IMR-90 (cell line): ENCODE data around the gene RALGAPB. TPM values are rescaled to one million over a fixed set of nuclear protein-coding genes. Genes with fewer than 3 reads are reported as not detected.

Experiments used
- ATAC-seq: fragments of 200-7000 bp; cut with Tn5 transposase; 2 replicates; pipeline ENCODE4 v1.9.1; 2020; ENCODE audit warnings: low read depth, mild to moderate bottlenecking, moderate library complexity
- BruUV-seq: library from RNA; stranded (reverse); fragments of 400-500 nt; replicated peaks from 2 replicates; lab custom pipeline; 2021; lab: Mats Ljungman, UMichigan
- CTCF ChIA-PET: fragments of 300-600 bp; formaldehyde crosslinking; extraction: SDS; loops from one replicate; lab custom pipeline; 2021; ENCODE audit warnings: antibody characterized with exemption; lab: Yijun Ruan, JAX
- POLR2A ChIA-PET: fragments of 300-600 bp; sonication (Branson Sonifier 250); formaldehyde crosslinking; loops from one replicate; lab custom pipeline; 2022; ENCODE audit warnings: antibody characterized with exemption; ENCODE audit not compliant: unreplicated experiment; lab: Charles Lee
- DNase-seq: peaks from one replicate; pipeline ENCODE4 v3.0.0; 2013
- H2AFZ ChIP-seq: replicated peaks from 2 replicates; pipeline ENCODE3; 2013; ENCODE audit warnings: low read length, mild to moderate bottlenecking; ENCODE audit not compliant: poor library complexity
- H2AK5ac ChIP-seq: 2 replicates; pipeline ENCODE4 v1.6.1; 2013; ENCODE audit warnings: low read depth, low read length, inconsistent platforms
- H2AK9ac ChIP-seq: replicated peaks from 2 replicates; pipeline ENCODE3; 2013; ENCODE audit warnings: mild to moderate bottlenecking, low read depth, low read length, moderate library complexity; ENCODE audit not compliant: poor library complexity
- H2BK120ac ChIP-seq: 2 replicates; pipeline ENCODE4 v1.6.1; 2013; ENCODE audit warnings: low read depth, low read length, inconsistent platforms
- H2BK15ac ChIP-seq: 3 replicates; pipeline ENCODE4 v1.6.1; 2013; ENCODE audit warnings: low read depth, low read length, inconsistent platforms
- H2BK20ac ChIP-seq: 2 replicates; pipeline ENCODE4 v1.6.1; 2013; ENCODE audit warnings: low read depth, mild to moderate bottlenecking, inconsistent platforms, low read length, moderate library complexity
- H2BK5ac ChIP-seq: 2 replicates; pipeline ENCODE4 v1.6.1; 2013; ENCODE audit warnings: mild to moderate bottlenecking, low read depth, low read length, inconsistent platforms; ENCODE audit not compliant: poor library complexity, severe bottlenecking
- H3K14ac ChIP-seq: replicated peaks from 2 replicates; pipeline ENCODE4 v1.6.1; 2013; ENCODE audit warnings: low read depth, low read length, inconsistent platforms
- H3K18ac ChIP-seq: 2 replicates; pipeline ENCODE4 v1.6.1; 2013; ENCODE audit warnings: low read depth, low read length, control low read depth
- H3K23ac ChIP-seq: 2 replicates; pipeline ENCODE4 v1.6.1; 2013; ENCODE audit warnings: low read depth, low read length, inconsistent platforms
- H3K27ac ChIP-seq: 2 replicates; pipeline ENCODE4 v1.5.1; 2013; ENCODE audit warnings: mild to moderate bottlenecking, control low read depth, low read length; ENCODE audit not compliant: insufficient read depth
- H3K27me3 ChIP-seq: 2 replicates; pipeline ENCODE4 v1.6.1; 2013; ENCODE audit warnings: low read length; ENCODE audit not compliant: control insufficient read depth, insufficient read depth
- H3K36me3 ChIP-seq: 2 replicates; pipeline ENCODE4 v1.6.1; 2013; ENCODE audit warnings: low read length, mixed read lengths; ENCODE audit not compliant: control insufficient read depth, insufficient read depth
- H3K4ac ChIP-seq: 2 replicates; pipeline ENCODE4 v1.6.1; 2013; ENCODE audit warnings: low read depth, low read length, inconsistent platforms
- H3K4me1 ChIP-seq: 2 replicates; pipeline ENCODE4 v1.6.1; 2013; ENCODE audit warnings: low read length, mixed read lengths; ENCODE audit not compliant: control insufficient read depth, insufficient read depth
- H3K4me2 ChIP-seq: 2 replicates; pipeline ENCODE4 v1.6.1; 2013; ENCODE audit warnings: low read depth, mild to moderate bottlenecking, control low read depth, low read length, moderate library complexity
- H3K4me3 ChIP-seq: 2 replicates; pipeline ENCODE4 v1.5.1; 2013; ENCODE audit warnings: low read depth, mild to moderate bottlenecking, control low read depth, low read length, moderate library complexity; ENCODE audit not compliant: insufficient read depth
- H3K56ac ChIP-seq: 2 replicates; pipeline ENCODE4 v1.6.1; 2013; ENCODE audit warnings: low read length, inconsistent platforms; ENCODE audit not compliant: insufficient read depth; ENCODE audit errors: extremely low read depth
- H3K79me1 ChIP-seq, 2 experiments: 2 replicates each; pipeline ENCODE4 v1.6.1; 2013; ENCODE audit warnings: low read length in 2 of 2, inconsistent platforms in 1 of 2, low read depth in 1 of 2
- H3K9ac ChIP-seq: 2 replicates; pipeline ENCODE4 v1.6.1; 2013; ENCODE audit warnings: low read depth, low read length, control low read depth
- H3K9me1 ChIP-seq: 2 replicates; pipeline ENCODE4 v1.6.1; 2013; ENCODE audit warnings: low read length, inconsistent platforms; ENCODE audit not compliant: insufficient read depth
- H3K9me3 ChIP-seq: 2 replicates; pipeline ENCODE4 v1.6.1; 2013; ENCODE audit warnings: low read length; ENCODE audit not compliant: control insufficient read depth, insufficient read depth
- H4K20me1 ChIP-seq: 2 replicates; pipeline ENCODE4 v1.6.1; 2013; ENCODE audit warnings: low read length, inconsistent platforms; ENCODE audit not compliant: insufficient read depth
- H4K5ac ChIP-seq: 2 replicates; pipeline ENCODE4 v1.6.1; 2013; ENCODE audit warnings: mild to moderate bottlenecking, low read depth, low read length, control low read depth
- H4K8ac ChIP-seq, 2 experiments: 2 replicates each; pipeline ENCODE4 v1.6.1; 2013; ENCODE audit warnings: low read depth in 2 of 2, low read length in 2 of 2, control low read depth in 1 of 2, inconsistent platforms in 1 of 2
- H4K91ac ChIP-seq: 2 replicates; pipeline ENCODE4 v1.6.1; 2013; ENCODE audit warnings: low read depth, low read length, inconsistent platforms; ENCODE audit not compliant: insufficient read depth
- BHLHE40 ChIP-seq: fragments of 150-350 bp; IDR thresholded peaks from 2 replicates; pipeline ENCODE4 v1.6.1; 2016; ENCODE audit warnings: mild to moderate bottlenecking, low read depth, low read length
- CHD1 ChIP-seq: IDR thresholded peaks from 2 replicates; pipeline ENCODE4 v1.6.1; 2012; ENCODE audit warnings: low read depth, low read length, improper control_type of control experiment
- FOS ChIP-seq: fragments of 150-350 bp; IDR thresholded peaks from 2 replicates; pipeline ENCODE4 v1.6.1; 2016; ENCODE audit warnings: low read depth, low read length
- MAFK ChIP-seq: IDR thresholded peaks from 2 replicates; pipeline ENCODE4 v1.6.1; 2012; ENCODE audit warnings: low read depth, low read length, improper control_type of control experiment
- MXI1 ChIP-seq: IDR thresholded peaks from 2 replicates; pipeline ENCODE4 v1.6.1; 2012; ENCODE audit warnings: low read depth, mild to moderate bottlenecking, low read length, moderate library complexity, borderline replicate concordance
- NFE2L2 ChIP-seq: fragments of 150-350 bp; IDR thresholded peaks from 2 replicates; pipeline ENCODE4 v1.6.1; 2016; ENCODE audit warnings: low read depth, mild to moderate bottlenecking, low read length
- POLR2A ChIP-seq: IDR thresholded peaks from 2 replicates; pipeline ENCODE4 v1.6.1; 2012; ENCODE audit warnings: mild to moderate bottlenecking, low read depth, low read length
- RAD21 ChIP-seq: IDR thresholded peaks from 2 replicates; pipeline ENCODE4 v1.6.1; 2012; ENCODE audit warnings: low read length, improper control_type of control experiment
- RCOR1 ChIP-seq: IDR thresholded peaks from 2 replicates; pipeline ENCODE4 v1.6.1; 2012; ENCODE audit warnings: mild to moderate bottlenecking, low read length, improper control_type of control experiment; ENCODE audit not compliant: insufficient replicate concordance
- RFX5 ChIP-seq: IDR thresholded peaks from 2 replicates; pipeline ENCODE4 v1.8.0; 2012; ENCODE audit warnings: low read depth, mild to moderate bottlenecking, low read length, moderate library complexity
- SMC3 ChIP-seq: fragments of 150-350 bp; IDR thresholded peaks from 2 replicates; pipeline ENCODE4 v1.6.1; 2016; ENCODE audit warnings: low read depth, mild to moderate bottlenecking, antibody characterized with exemption, low read length, moderate library complexity
- WGBS, 2 experiments: methylation state at CpG; one replicate each; pipeline versions ENCODE4 v1.1.5 to v1.1.7; 2013; ENCODE audit warnings: missing lambda C conversion rate in 2 of 2; ENCODE audit not compliant: insufficient read length in 1 of 2; ENCODE audit errors: extremely low coverage in 2 of 2; 5-methylcytosine and 5-hydroxymethylcytosine counted together
- dilution Hi-C: fragments of 300-500 bp; cut with HindIII; formaldehyde crosslinking; loops from one replicate; pipeline ENCODE4 v1.14.3; 2018; ENCODE audit warnings: low sequenced_read_pairs; ENCODE audit not compliant: unreplicated experiment
- in situ Hi-C: fragments of 300-500 bp; cut with MboI; formaldehyde crosslinking; loops from 3 replicates; pipeline ENCODE4 v1.14.3; 2019; ENCODE audit warnings: low sequenced_read_pairs, inconsistent platforms, mixed read lengths
- intact Hi-C: fragments of 100-400 bp; cut with micrococcal nuclease; formaldehyde crosslinking; loops from 2 replicates; pipeline ENCODE4 v1.10.0; 2022
- polyA plus RNA-seq, 3 experiments: library from polyadenylated mRNA; depleted of rRNA; stranded (reverse); fragments of >200 nt; gene quantifications; 2 replicates each; pipeline ENCODE4 v1.2.3, GENCODE V29; 2012; ENCODE audit warnings: low replicate concordance in 1 of 3
- total RNA-seq: library from RNA; depleted of rRNA; stranded (reverse); fragments of >200 nt; gene quantifications from 2 replicates; pipeline ENCODE4 v1.2.3, GENCODE V29; 2012
- TF ChIP-seq, protein P1 (sequence below): fragments of 150-350 bp; IDR thresholded peaks from 2 replicates; pipeline ENCODE4 v1.6.1; 2017; ENCODE audit warnings: mild to moderate bottlenecking, antibody characterized with exemption, low read length, low read depth
- TF ChIP-seq, protein P2 (sequence below): conservative IDR thresholded peaks from 2 replicates; pipeline ENCODE4 v1.5.1; 2012; ENCODE audit warnings: mild to moderate bottlenecking, low read depth, low read length, improper control_type of control experiment

RALGAPB gene
- total and polyA plus RNA-seq, 2 of the 4 experiments (the other 2 are of a cell fraction): 12.7 to 30.3 TPM

DNA sequence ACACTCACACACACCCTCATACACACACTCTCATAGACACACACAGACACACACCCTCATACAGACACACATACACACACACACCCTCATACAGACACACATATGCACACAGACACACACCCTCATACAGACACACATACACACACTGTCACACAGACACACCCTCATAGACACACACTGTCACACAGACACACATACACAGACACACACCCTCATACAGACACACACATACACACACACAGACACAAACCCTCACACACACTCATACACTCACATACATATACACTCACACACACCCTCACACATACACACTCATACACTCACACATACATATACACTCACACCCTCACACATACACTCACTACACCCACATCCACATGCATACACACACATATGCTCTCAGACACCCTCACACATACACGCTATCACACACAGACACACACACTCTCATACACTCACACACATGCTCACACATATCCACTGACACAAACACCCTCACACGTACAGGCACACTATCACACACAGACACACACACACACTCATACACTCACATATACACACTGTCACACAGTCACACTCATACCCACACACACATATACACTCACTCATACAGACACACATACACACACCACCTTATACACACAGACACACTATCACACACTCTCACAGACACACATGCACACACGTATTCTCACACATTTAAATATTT lies 117.5 kb downstream of the RALGAPB start:
- ChIA-PET CTCF (no interaction called here), POLR2A (no interaction called here)
- no peak overlapping the region for H3K14ac ChIP-seq
- no peak overlapping the region for H2BK20ac ChIP-seq
- no peaks in the 10 kb centered on the region for H3K79me1 ChIP-seq
- no peak overlapping the region for H3K27ac ChIP-seq
- no TSS peak for BruUV-seq
- TF ChIP-seq FOS (no peak), RFX5 (no peak), BHLHE40 (no peak), NFE2L2 (no peak), CHD1 (no peak), MXI1 (no peak), RAD21 (no peak), RCOR1 (no peak), MAFK (no peak), SMC3 (no peak), POLR2A (no peak)
- TF ChIP-seq, protein P1, sequence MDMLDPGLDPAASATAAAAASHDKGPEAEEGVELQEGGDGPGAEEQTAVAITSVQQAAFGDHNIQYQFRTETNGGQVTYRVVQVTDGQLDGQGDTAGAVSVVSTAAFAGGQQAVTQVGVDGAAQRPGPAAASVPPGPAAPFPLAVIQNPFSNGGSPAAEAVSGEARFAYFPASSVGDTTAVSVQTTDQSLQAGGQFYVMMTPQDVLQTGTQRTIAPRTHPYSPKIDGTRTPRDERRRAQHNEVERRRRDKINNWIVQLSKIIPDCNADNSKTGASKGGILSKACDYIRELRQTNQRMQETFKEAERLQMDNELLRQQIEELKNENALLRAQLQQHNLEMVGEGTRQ: no peak
- TF ChIP-seq, protein P2, sequence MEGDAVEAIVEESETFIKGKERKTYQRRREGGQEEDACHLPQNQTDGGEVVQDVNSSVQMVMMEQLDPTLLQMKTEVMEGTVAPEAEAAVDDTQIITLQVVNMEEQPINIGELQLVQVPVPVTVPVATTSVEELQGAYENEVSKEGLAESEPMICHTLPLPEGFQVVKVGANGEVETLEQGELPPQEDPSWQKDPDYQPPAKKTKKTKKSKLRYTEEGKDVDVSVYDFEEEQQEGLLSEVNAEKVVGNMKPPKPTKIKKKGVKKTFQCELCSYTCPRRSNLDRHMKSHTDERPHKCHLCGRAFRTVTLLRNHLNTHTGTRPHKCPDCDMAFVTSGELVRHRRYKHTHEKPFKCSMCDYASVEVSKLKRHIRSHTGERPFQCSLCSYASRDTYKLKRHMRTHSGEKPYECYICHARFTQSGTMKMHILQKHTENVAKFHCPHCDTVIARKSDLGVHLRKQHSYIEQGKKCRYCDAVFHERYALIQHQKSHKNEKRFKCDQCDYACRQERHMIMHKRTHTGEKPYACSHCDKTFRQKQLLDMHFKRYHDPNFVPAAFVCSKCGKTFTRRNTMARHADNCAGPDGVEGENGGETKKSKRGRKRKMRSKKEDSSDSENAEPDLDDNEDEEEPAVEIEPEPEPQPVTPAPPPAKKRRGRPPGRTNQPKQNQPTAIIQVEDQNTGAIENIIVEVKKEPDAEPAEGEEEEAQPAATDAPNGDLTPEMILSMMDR: no peak
- H3K4me3 ChIP-seq: no peak overlapping the region
- no peak overlapping the region for H4K8ac ChIP-seq
- 64% methylated on average over 2 of the region's 3 CpGs; no CpG with 5 or more reads in 1 of the 2 experiments for WGBS, 2 experiments
- intact Hi-C loops (no loop called here), dilution Hi-C loops (no loop called here), in situ Hi-C loops (no loop called here)
- H2BK15ac ChIP-seq: no peak overlapping the region
- no peaks in the 10 kb centered on the region for H3K4me1 ChIP-seq
- no peak; the same call in 1 of the 2 replicates for ATAC-seq
- H4K20me1 ChIP-seq: no peaks in the 10 kb centered on the region
- H3K9me3 ChIP-seq: no peaks in the 10 kb centered on the region
- H2BK5ac ChIP-seq: peak overlapping the region; percentile 77
- no peak overlapping the region for H3K18ac ChIP-seq
- no peaks in the 10 kb centered on the region for H3K9me1 ChIP-seq
- H3K27me3 ChIP-seq: peaks cover 20% of the 10 kb centered on the region
- H3K4ac ChIP-seq: no peak overlapping the region
- no peak overlapping the region for H2BK120ac ChIP-seq
- no peak overlapping the region for H3K4me2 ChIP-seq
- no peak overlapping the region for H3K23ac ChIP-seq
- H2AFZ ChIP-seq: peak overlapping the region; percentile 17
- no peak overlapping the region for H4K91ac ChIP-seq
- H3K9ac ChIP-seq: no peak overlapping the region
- H2AK9ac ChIP-seq: no peak overlapping the region
- no peak for DNase-seq
- no peak overlapping the region for H2AK5ac ChIP-seq
- H3K36me3 ChIP-seq: no peaks in the 10 kb centered on the region
- no peak overlapping the region for H3K56ac ChIP-seq
- H4K5ac ChIP-seq: no peak overlapping the region
